OCI-LY3 (cell line): ENCODE data around the gene SAMSN1.

Experiments
- H2AFZ ChIP-seq: fragments of 200-600, 300-600 bp; shearing (Covaris generic); 2 replicates; pipeline ENCODE4 v1.6.0; 2014; ENCODE audit warnings: antibody characterized with exemption, low read depth, low read length
- H3K27ac ChIP-seq: fragments of 200-600, 300-600 bp; sonication (generic); 2 replicates; pipeline ENCODE4 v1.5.1; 2014; ENCODE audit warnings: mild to moderate bottlenecking, low read length, moderate library complexity, mixed read lengths
- H3K27me3 ChIP-seq: fragments of 200-600, 300-600 bp; sonication (generic); 2 replicates; pipeline ENCODE4 v1.6.1; 2014; ENCODE audit warnings: low read depth, low read length, mixed read lengths
- H3K36me3 ChIP-seq: fragments of 200-600, 300-600 bp; sonication (generic); replicated peaks from 2 replicates; pipeline ENCODE3; 2014; ENCODE audit warnings: low read depth, low read length, mixed read lengths
- H3K4me1 ChIP-seq: fragments of 300-600, 200-600 bp; sonication (generic); 2 replicates; pipeline ENCODE4 v1.6.1; 2014; ENCODE audit warnings: low read length, mixed read lengths
- H3K4me2 ChIP-seq: fragments of 200-600, 300-600 bp; sonication (generic); 2 replicates; pipeline ENCODE4 v1.6.1; 2014; ENCODE audit warnings: low read length, mixed read lengths
- H3K4me3 ChIP-seq: fragments of 300-600, 200-600 bp; sonication (generic); 2 replicates; pipeline ENCODE4 v1.5.1; 2014; ENCODE audit warnings: antibody characterized with exemption, mild to moderate bottlenecking, low read length, moderate library complexity
- H3K79me2 ChIP-seq: fragments of 300-600, 200-600 bp; shearing (Covaris generic); 2 replicates; pipeline ENCODE4 v1.6.1; 2014; ENCODE audit warnings: mild to moderate bottlenecking, low read length, mixed read lengths
- H3K9ac ChIP-seq: fragments of 300-600, 200-600 bp; shearing (Covaris generic); 2 replicates; pipeline ENCODE4 v1.6.0; 2014; ENCODE audit warnings: mild to moderate bottlenecking, low read length, moderate library complexity
- H3K9me3 ChIP-seq: fragments of 200-600, 300-600 bp; shearing (Covaris generic); 2 replicates; pipeline ENCODE4 v1.6.1; 2014; ENCODE audit warnings: low read length, mixed read lengths; ENCODE audit not compliant: insufficient read depth
- H4K20me1 ChIP-seq: fragments of 200-600, 300-600 bp; sonication (generic); 2 replicates; pipeline ENCODE4 v1.6.1; 2016; ENCODE audit warnings: low read length, mixed read lengths; ENCODE audit not compliant: insufficient read depth
- EZH2phosphoT487 ChIP-seq: fragments of 200-600 bp; shearing (Covaris generic); IDR thresholded peaks from 2 replicates; pipeline ENCODE4 v1.6.1; 2018; ENCODE audit warnings: antibody characterized with exemption, mixed run types, low read depth
- TF ChIP-seq, protein P1 (sequence below): fragments of 200-600, 300-600 bp; sonication (generic); IDR thresholded peaks from 2 replicates; pipeline ENCODE4 v1.5.1; 2014; ENCODE audit warnings: antibody characterized with exemption, low read length, low read depth

SAMSN1 gene

DNA sequence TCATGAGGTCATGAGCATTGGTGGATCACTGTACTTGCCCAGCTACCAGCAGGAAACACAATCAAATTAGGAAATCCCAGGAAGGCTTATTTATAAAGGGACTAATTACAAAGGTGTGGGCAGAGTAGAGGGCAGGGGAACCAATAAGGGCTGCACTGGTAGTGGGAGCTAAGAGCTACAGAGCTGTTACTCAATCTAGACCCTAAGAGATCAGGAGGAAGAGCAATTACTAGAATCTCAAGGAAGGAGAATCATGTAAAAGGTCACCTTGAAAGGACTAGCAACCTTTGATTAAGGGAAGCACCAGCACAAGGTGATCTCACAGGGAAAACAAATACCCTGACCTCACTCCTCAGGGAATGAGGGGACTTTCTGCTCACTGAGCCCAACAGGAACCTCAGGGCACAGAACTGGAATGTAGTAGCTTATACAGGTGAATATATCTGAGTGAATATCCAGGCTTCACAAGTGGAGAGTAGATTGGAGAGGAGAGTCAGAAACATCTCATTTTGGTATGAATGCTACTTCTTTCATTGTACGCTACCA is 66.8 kb downstream of the SAMSN1 start:
- H3K27me3 ChIP-seq, result no peaks in the 10 kb centered on the region
- H2AFZ ChIP-seq, result no peak overlapping the region
- H4K20me1 ChIP-seq, result no peaks in the 10 kb centered on the region
- H3K79me2 ChIP-seq, result no peaks in the 10 kb centered on the region
- peaks cover 3% of the 10 kb centered on the region for H3K36me3 ChIP-seq
- no peak overlapping the region for H3K4me3 ChIP-seq
- H3K4me1 ChIP-seq, result peaks cover 5% of the 10 kb centered on the region; the same call in 1 of the 2 replicates
- H3K27ac ChIP-seq, result no peak overlapping the region
- H3K4me2 ChIP-seq, result no peak overlapping the region
- H3K9ac ChIP-seq, result no peak overlapping the region
- no peak for TF ChIP-seq EZH2phosphoT487
- TF ChIP-seq, protein P1, sequence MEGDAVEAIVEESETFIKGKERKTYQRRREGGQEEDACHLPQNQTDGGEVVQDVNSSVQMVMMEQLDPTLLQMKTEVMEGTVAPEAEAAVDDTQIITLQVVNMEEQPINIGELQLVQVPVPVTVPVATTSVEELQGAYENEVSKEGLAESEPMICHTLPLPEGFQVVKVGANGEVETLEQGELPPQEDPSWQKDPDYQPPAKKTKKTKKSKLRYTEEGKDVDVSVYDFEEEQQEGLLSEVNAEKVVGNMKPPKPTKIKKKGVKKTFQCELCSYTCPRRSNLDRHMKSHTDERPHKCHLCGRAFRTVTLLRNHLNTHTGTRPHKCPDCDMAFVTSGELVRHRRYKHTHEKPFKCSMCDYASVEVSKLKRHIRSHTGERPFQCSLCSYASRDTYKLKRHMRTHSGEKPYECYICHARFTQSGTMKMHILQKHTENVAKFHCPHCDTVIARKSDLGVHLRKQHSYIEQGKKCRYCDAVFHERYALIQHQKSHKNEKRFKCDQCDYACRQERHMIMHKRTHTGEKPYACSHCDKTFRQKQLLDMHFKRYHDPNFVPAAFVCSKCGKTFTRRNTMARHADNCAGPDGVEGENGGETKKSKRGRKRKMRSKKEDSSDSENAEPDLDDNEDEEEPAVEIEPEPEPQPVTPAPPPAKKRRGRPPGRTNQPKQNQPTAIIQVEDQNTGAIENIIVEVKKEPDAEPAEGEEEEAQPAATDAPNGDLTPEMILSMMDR, result no peak
- no peaks in the 10 kb centered on the region for H3K9me3 ChIP-seq

DNA sequence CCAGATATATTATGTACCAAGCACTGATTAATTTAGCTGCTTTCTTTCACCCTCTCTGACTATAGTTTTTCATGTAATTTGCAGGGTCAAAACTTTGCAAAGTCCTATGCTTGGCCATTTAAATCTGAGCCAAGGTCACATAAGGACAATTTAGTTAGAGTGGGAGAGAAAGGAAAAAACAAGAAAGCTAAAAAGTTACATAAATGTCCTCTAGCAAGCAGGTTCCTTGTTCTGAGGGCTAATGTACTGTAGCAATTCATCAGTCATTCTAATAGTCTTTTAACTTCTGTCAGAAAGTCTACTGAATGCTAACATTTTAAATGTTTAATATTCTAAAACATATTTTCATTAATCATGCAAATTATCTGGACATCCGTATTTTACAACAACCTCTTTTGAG is 68.3 kb downstream of the SAMSN1 start:
- no peaks in the 10 kb centered on the region for H3K9me3 ChIP-seq
- no peaks in the 10 kb centered on the region for H3K27me3 ChIP-seq
- TF ChIP-seq, protein P1, result no peak
- no peak for TF ChIP-seq EZH2phosphoT487
- no peak overlapping the region for H3K4me3 ChIP-seq
- peaks cover 5% of the 10 kb centered on the region; the same call in 1 of the 2 replicates for H3K4me1 ChIP-seq
- no peak overlapping the region for H2AFZ ChIP-seq
- no peaks in the 10 kb centered on the region for H3K79me2 ChIP-seq
- no peaks in the 10 kb centered on the region for H3K36me3 ChIP-seq
- no peak overlapping the region for H3K27ac ChIP-seq
- H4K20me1 ChIP-seq, result no peaks in the 10 kb centered on the region
- no peak overlapping the region for H3K9ac ChIP-seq
- no peak overlapping the region for H3K4me2 ChIP-seq

DNA sequence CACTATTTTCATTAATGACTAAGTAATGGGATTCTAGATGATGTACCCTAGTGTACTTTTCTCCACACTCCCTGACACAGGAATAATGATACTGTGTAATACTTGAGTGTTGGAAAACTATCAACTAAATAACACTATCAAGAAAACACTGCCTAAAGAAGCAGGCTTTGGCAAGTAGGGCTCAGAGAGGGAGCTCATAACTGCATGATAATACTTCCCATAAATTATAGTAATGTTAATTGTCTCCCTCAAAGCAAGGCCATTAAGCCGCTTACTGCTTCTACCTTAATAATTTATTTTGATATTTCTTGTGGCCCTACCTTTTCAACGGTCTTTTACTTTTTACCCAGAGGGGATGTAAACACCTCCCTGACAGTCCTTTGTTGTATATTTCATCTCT is 69.0 kb downstream of the SAMSN1 start:
- Histone ChIP-seq H2AFZ (no peak overlapping the region), H3K4me1 (peaks cover 2% of the 10 kb centered on the region; the same call in 1 of the 2 replicates), H4K20me1 (no peaks in the 10 kb centered on the region), H3K4me2 (no peak overlapping the region), H3K27ac (no peak overlapping the region), H3K79me2 (no peaks in the 10 kb centered on the region), H3K9ac (no peak overlapping the region), H3K9me3 (no peaks in the 10 kb centered on the region), H3K4me3 (no peak overlapping the region), H3K27me3 (no peaks in the 10 kb centered on the region), H3K36me3 (no peaks in the 10 kb centered on the region)
- TF ChIP-seq, protein P1, result no peak
- TF ChIP-seq EZH2phosphoT487, result no peak

DNA sequence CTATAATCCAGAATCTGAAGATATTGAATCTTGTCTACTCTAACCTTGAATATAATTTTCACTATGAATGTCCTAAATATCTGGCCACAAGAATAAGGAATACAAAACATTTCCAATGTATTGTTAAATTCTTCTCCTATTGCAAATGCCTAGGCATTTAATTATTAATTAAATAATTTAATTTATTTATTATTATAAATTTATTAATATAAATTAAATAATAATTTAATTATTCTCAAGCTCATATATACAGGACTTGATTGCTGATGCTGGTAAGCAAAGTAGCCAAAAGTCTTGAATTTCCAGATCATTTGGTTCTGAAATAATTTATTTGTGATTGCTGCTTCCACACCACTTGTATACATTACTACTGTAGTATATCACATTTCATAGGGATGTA is 71.1 kb downstream of the SAMSN1 start:
- Histone ChIP-seq H3K4me2 (no peak overlapping the region), H3K27me3 (no peaks in the 10 kb centered on the region), H3K36me3 (no peaks in the 10 kb centered on the region), H2AFZ (no peak overlapping the region), H3K27ac (no peak overlapping the region), H3K9ac (no peak overlapping the region), H3K4me3 (no peak overlapping the region), H3K4me1 (no peaks in the 10 kb centered on the region), H3K79me2 (no peaks in the 10 kb centered on the region), H4K20me1 (no peaks in the 10 kb centered on the region), H3K9me3 (no peaks in the 10 kb centered on the region)
- TF ChIP-seq EZH2phosphoT487, result no peak
- TF ChIP-seq, protein P1, result no peak
